Stimulated activated CD4-positive, alpha-beta T cell treated with anti-CD3 and anti-CD28 coated beads, Interleukin-4, amount 100 ng/mL, for 48 hours (primary cell): ENCODE results near the gene SNAI1.
"Not testable (repeated sequence)": the region's sequence is repeated elsewhere in the genome, so short reads cannot be mapped to it uniquely, and the experiment has no call there.

Source experiments
- DNase-seq, 2 donors: peaks; one replicate each; pipeline ENCODE4 v3.0.0-alpha.2; 2020; ENCODE audit warnings: low read depth in 2 of 2

Gene SNAI1

GRCh38 chr20:49982346-49983122, at the start of gene SNAI1:
SNAI1 (plus strand) TSS chr20:49982980; CDS start chr20:49983060, 80 bp downstream.
- DNase-seq = peak; percentile 68 to 72

- DNase-seq = no peak
Observed at GRCh38 chr20:49935746-49936152, 47.0 kb upstream of the SNAI1 start.

- peak; percentile 89 to 93 for DNase-seq
Observed at GRCh38 chr20:49936153-49937026, 46.4 kb upstream of the SNAI1 start, which contains the start of gene RNF114. RNF114 (plus strand) TSS chr20:49936397; CDS start chr20:49936413, 16 bp downstream.

- DNase-seq = no peak
Observed at GRCh38 chr20:49937027-49937929, 45.5 kb upstream of the SNAI1 start.

- DNase-seq = no peak
Observed at GRCh38 chr20:49938173-49939163, 44.3 kb upstream of the SNAI1 start.

- DNase-seq = no peak
Observed at GRCh38 chr20:49941456-49941855, 41.3 kb upstream of the SNAI1 start.

- no peak for DNase-seq
Observed at GRCh38 chr20:49942303-49942702, 40.5 kb upstream of the SNAI1 start.

GRCh38 chr20:49942942-49943341, 39.8 kb upstream of the SNAI1 start:
- no peak for DNase-seq

- no peak for DNase-seq
Observed at GRCh38 chr20:49945306-49945700, 37.5 kb upstream of the SNAI1 start.

GRCh38 chr20:49945701-49946477, 36.9 kb upstream of the SNAI1 start:
- no peak for DNase-seq

- DNase-seq = no peak
Observed at GRCh38 chr20:49948178-49948577, 34.6 kb upstream of the SNAI1 start.

GRCh38 chr20:49948809-49949507, 33.8 kb upstream of the SNAI1 start:
- no peak for DNase-seq

GRCh38 chr20:49951151-49951550, 31.6 kb upstream of the SNAI1 start:
- no peak for DNase-seq

GRCh38 chr20:49955167-49955566, 27.6 kb upstream of the SNAI1 start:
- no peak for DNase-seq

GRCh38 chr20:49955830-49956396, 26.9 kb upstream of the SNAI1 start:
- DNase-seq = not testable (repeated sequence)

GRCh38 chr20:49956689-49957088, 26.1 kb upstream of the SNAI1 start:
- DNase-seq = no peak

GRCh38 chr20:49957089-49957938, 25.5 kb upstream of the SNAI1 start:
- not testable (repeated sequence) for DNase-seq

- no peak for DNase-seq
Observed at GRCh38 chr20:49961413-49961812, 21.4 kb upstream of the SNAI1 start.
